SKM-1 treated with dmso at 0.1 percent for 144 hours (cell line): ENCODE data around the gene DPYD.
A peak's percentile ranks its signal among the peaks of the same experiment; 100 is the strongest.

ENCODE experiments used
- DNase-seq: peaks from one replicate; lab custom pipeline; 2025; ENCODE audit not compliant: unreplicated experiment; lab: John Stamatoyannopoulos, UW

The DPYD gene

GRCh38 chr1:97331165-97331564 lies 589.7 kb downstream of the DPYD start:
- DNase-seq: no peak

GRCh38 chr1:97314685-97315084 lies 606.1 kb downstream of the DPYD start:
- DNase-seq: no peak

- DNase-seq: no peak
Observed at GRCh38 chr1:97308131-97308530, 612.7 kb downstream of the DPYD start.

GRCh38 chr1:97307568-97307967 lies 613.3 kb downstream of the DPYD start:
- no peak for DNase-seq

GRCh38 chr1:97307151-97307550 lies 613.7 kb downstream of the DPYD start:
- no peak for DNase-seq

- no peak for DNase-seq
Observed at GRCh38 chr1:97306504-97306903, 614.3 kb downstream of the DPYD start.

- DNase-seq: no peak
Observed at GRCh38 chr1:97304366-97304765, 616.5 kb downstream of the DPYD start.

- no peak for DNase-seq
Observed at GRCh38 chr1:97298966-97299365, 621.9 kb downstream of the DPYD start.

- no peak for DNase-seq
Observed at GRCh38 chr1:97297611-97298010, 623.2 kb downstream of the DPYD start.

GRCh38 chr1:97281962-97282361 lies 638.9 kb downstream of the DPYD start:
- DNase-seq: no peak

GRCh38 chr1:97277891-97278654 lies 642.8 kb downstream of the DPYD start:
- no peak for DNase-seq

GRCh38 chr1:97271916-97272788 lies 648.7 kb downstream of the DPYD start:
- no peak for DNase-seq

- peak; percentile 32 for DNase-seq
Observed at GRCh38 chr1:97270508-97271307, 650.1 kb downstream of the DPYD start.

- no peak for DNase-seq
Observed at GRCh38 chr1:97265630-97266029, 655.2 kb downstream of the DPYD start.

- DNase-seq: no peak
Observed at GRCh38 chr1:97262842-97263241, 658.0 kb downstream of the DPYD start.

- DNase-seq: no peak
Observed at GRCh38 chr1:97258597-97258996, 662.2 kb downstream of the DPYD start.

GRCh38 chr1:97254731-97255463 lies 665.9 kb downstream of the DPYD start:
- DNase-seq: peak; percentile 8

- no peak for DNase-seq
Observed at GRCh38 chr1:97252925-97253324, 667.9 kb downstream of the DPYD start.

GRCh38 chr1:97252076-97252475 lies 668.8 kb downstream of the DPYD start:
- peak; percentile 55 for DNase-seq

- peak; percentile 47 for DNase-seq
Observed at GRCh38 chr1:97247196-97247595, 673.6 kb downstream of the DPYD start.

- DNase-seq: no peak
Observed at GRCh38 chr1:97245682-97246081, 675.2 kb downstream of the DPYD start.
